Stomach (tissue), 4 donors: ENCODE data around the gene MRAS.

ENCODE experiments used
- CTCF ChIP-seq, 7 experiments: fragments of 450-650 bp in 4 of 7; fragments of 200-600 bp in 3 of 7; sonication (generic) in 3 of 7; IDR thresholded peaks; one replicate each; pipeline ENCODE4 v1.5.1; 2016 to 2019; ENCODE audit warnings: antibody characterized with exemption in 7 of 7, control low read depth in 2 of 7, mild to moderate bottlenecking in 1 of 7
- EP300 ChIP-seq: sonication (generic); formaldehyde crosslinking; IDR thresholded peaks from one replicate; pipeline ENCODE4 v1.6.1; 2017; ENCODE audit warnings: antibody characterized with exemption
- POLR2A ChIP-seq, 4 donors: fragments of 450-650 bp; IDR thresholded peaks; one replicate each; pipeline ENCODE4 v1.6.1; 2016; ENCODE audit warnings: antibody characterized with exemption in 4 of 4, control low read depth in 2 of 4, mild to moderate bottlenecking in 1 of 4, moderate library complexity in 1 of 4

GRCh38 chr3:138443091-138443490, 94.7 kb downstream of the MRAS start:
- TF ChIP-seq CTCF (IDR thresholded peaks at IDR 0.05), result no peak
- no peak for TF ChIP-seq EP300
- TF ChIP-seq POLR2A (IDR thresholded peaks at IDR 0.05), result no peak
